ENCODE data around the gene FOXL1.

- TF ChIP-seq, protein P1, sequence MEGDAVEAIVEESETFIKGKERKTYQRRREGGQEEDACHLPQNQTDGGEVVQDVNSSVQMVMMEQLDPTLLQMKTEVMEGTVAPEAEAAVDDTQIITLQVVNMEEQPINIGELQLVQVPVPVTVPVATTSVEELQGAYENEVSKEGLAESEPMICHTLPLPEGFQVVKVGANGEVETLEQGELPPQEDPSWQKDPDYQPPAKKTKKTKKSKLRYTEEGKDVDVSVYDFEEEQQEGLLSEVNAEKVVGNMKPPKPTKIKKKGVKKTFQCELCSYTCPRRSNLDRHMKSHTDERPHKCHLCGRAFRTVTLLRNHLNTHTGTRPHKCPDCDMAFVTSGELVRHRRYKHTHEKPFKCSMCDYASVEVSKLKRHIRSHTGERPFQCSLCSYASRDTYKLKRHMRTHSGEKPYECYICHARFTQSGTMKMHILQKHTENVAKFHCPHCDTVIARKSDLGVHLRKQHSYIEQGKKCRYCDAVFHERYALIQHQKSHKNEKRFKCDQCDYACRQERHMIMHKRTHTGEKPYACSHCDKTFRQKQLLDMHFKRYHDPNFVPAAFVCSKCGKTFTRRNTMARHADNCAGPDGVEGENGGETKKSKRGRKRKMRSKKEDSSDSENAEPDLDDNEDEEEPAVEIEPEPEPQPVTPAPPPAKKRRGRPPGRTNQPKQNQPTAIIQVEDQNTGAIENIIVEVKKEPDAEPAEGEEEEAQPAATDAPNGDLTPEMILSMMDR (IDR thresholded peaks at IDR 0.05): no peak
- TF ChIP-seq POLR2A (IDR thresholded peaks at IDR 0.05): no peak
Measured at GRCh38 chr16:86597126-86597879, 19.0 kb downstream of the FOXL1 start.

Data from ovary (tissue), 3 donors.